WTC11 (cell line): ENCODE results near the gene TEX101. TPM values are rescaled to one million over a fixed set of nuclear protein-coding genes. Genes with fewer than 3 reads are reported as not detected.
"Not testable (repeated sequence)": the region's sequence is repeated elsewhere in the genome, so short reads cannot be mapped to it uniquely, and the experiment has no call there.

Experiments used
- ATAC-seq: fragments of 200-7000 bp; cut with Tn5 transposase; 2 replicates; pipeline ENCODE4 v1.10.0; 2021; ENCODE audit warnings: mild to moderate bottlenecking, moderate library complexity
- CTCF ChIA-PET: fragments of 300-600 bp; sonication (Branson Sonifier 250); formaldehyde crosslinking; loops from one replicate; lab custom pipeline; 2021; ENCODE audit warnings: antibody characterized with exemption; lab: Charles Lee
- POLR2A ChIA-PET: fragments of 350-600 bp; sonication (Branson Sonifier 250); formaldehyde crosslinking; loops from one replicate; lab custom pipeline; 2021; ENCODE audit warnings: antibody characterized with exemption; lab: Charles Lee
- DNase-seq: peaks from one replicate; pipeline ENCODE4 v3.0.0; 2021; ENCODE audit warnings: low spot score
- H3K27ac Mint-ChIP-seq: 2 replicates; pipeline ENCODE4 v1.8.0; 2021; ENCODE audit warnings: mixed read lengths
- H3K27me3 Mint-ChIP-seq: 2 replicates; pipeline ENCODE4 v1.8.0; 2021; ENCODE audit warnings: low read depth, mild to moderate bottlenecking, moderate library complexity, mixed read lengths
- H3K36me3 Mint-ChIP-seq: 2 replicates; pipeline ENCODE4 v1.8.0; 2021; ENCODE audit warnings: mixed read lengths
- H3K4me1 Mint-ChIP-seq: 2 replicates; pipeline ENCODE4 v1.8.0; 2022; ENCODE audit warnings: mixed read lengths
- H3K4me3 Mint-ChIP-seq: 2 replicates; pipeline ENCODE4 v1.8.0; 2021; ENCODE audit warnings: mild to moderate bottlenecking, moderate library complexity, mixed read lengths
- H3K9me3 Mint-ChIP-seq: 2 replicates; pipeline ENCODE4 v1.8.0; 2021; ENCODE audit warnings: mixed read lengths
- ATF1 ChIP-seq: sonication (generic); formaldehyde crosslinking; IDR thresholded peaks from 2 replicates; pipeline ENCODE4 v1.8.1; 2023; ENCODE audit warnings: mild to moderate bottlenecking, moderate library complexity, missing genetic modification reagents
- FOXJ3 ChIP-seq: sonication (generic); formaldehyde crosslinking; IDR thresholded peaks from 2 replicates; pipeline ENCODE4 v1.9.0; 2021; ENCODE audit warnings: missing genetic modification reagents, mild to moderate bottlenecking, borderline replicate concordance
- GRHL2 ChIP-seq: fragments of 250-450 bp; sonication (Bioruptor Pico); IDR thresholded peaks from 2 replicates; pipeline ENCODE4 v1.8.0; 2022; ENCODE audit warnings: mild to moderate bottlenecking, moderate library complexity; ENCODE audit not compliant: insufficient replicate concordance, severe bottlenecking
- HMGA2 ChIP-seq: fragments of 250-450 bp; sonication (Bioruptor Pico); IDR thresholded peaks from 2 replicates; pipeline ENCODE4 v1.4.0; 2021; ENCODE audit warnings: mild to moderate bottlenecking, moderate library complexity
- KAT7 ChIP-seq: sonication (generic); formaldehyde crosslinking; IDR thresholded peaks from 2 replicates; pipeline ENCODE4 v1.8.1; 2023; ENCODE audit warnings: missing genetic modification reagents, mild to moderate bottlenecking, borderline replicate concordance
- MYBL2 ChIP-seq: sonication (generic); formaldehyde crosslinking; IDR thresholded peaks from 2 replicates; pipeline ENCODE4 v1.8.1; 2023; ENCODE audit warnings: mild to moderate bottlenecking, moderate library complexity, missing genetic modification reagents
- TCF7 ChIP-seq: sonication (generic); formaldehyde crosslinking; IDR thresholded peaks from 2 replicates; pipeline ENCODE4 v1.8.0; 2022; ENCODE audit warnings: mild to moderate bottlenecking, low read depth, missing genetic modification reagents, moderate library complexity
- ZBTB21 ChIP-seq: sonication (generic); formaldehyde crosslinking; IDR thresholded peaks from 2 replicates; pipeline ENCODE4 v1.8.1; 2023; ENCODE audit warnings: mild to moderate bottlenecking, missing genetic modification reagents, borderline replicate concordance
- ZNF121 ChIP-seq: sonication (generic); formaldehyde crosslinking; IDR thresholded peaks from 2 replicates; pipeline ENCODE4 v1.8.0; 2023; ENCODE audit warnings: missing genetic modification reagents
- ZNF138 ChIP-seq: sonication (generic); formaldehyde crosslinking; conservative IDR thresholded peaks from 2 replicates; pipeline ENCODE4 v1.8.1; 2022; ENCODE audit warnings: mild to moderate bottlenecking, moderate library complexity, missing genetic modification reagents
- ZNF232 ChIP-seq: sonication (generic); formaldehyde crosslinking; IDR thresholded peaks from 2 replicates; pipeline ENCODE4 v1.8.0; 2022; ENCODE audit warnings: mild to moderate bottlenecking, missing genetic modification reagents
- ZNF396 ChIP-seq: fragments of 250-450 bp; sonication (Bioruptor Pico); IDR thresholded peaks from 2 replicates; pipeline ENCODE4 v1.8.0; 2021; ENCODE audit warnings: mild to moderate bottlenecking, moderate library complexity, borderline replicate concordance
- total RNA-seq: library from RNA; stranded (reverse); gene quantifications from 3 replicates; pipeline ENCODE4 v1.2.3, GENCODE V29; 2021
- TF ChIP-seq, protein P1 (sequence below): sonication (generic); formaldehyde crosslinking; IDR thresholded peaks from 2 replicates; pipeline ENCODE4 v1.8.0; 2023; ENCODE audit warnings: mild to moderate bottlenecking, missing genetic modification reagents
- TF ChIP-seq, protein P2 (sequence below): sonication (generic); formaldehyde crosslinking; IDR thresholded peaks from 2 replicates; pipeline ENCODE4 v1.8.1; 2022; ENCODE audit warnings: low read depth, missing genetic modification reagents, borderline replicate concordance
- TF ChIP-seq, protein P3 (sequence below): fragments of 250-450 bp; sonication (Bioruptor Pico); IDR thresholded peaks from 2 replicates; pipeline ENCODE4 v1.9.0; 2021; ENCODE audit warnings: mild to moderate bottlenecking

TEX101 gene
- total RNA-seq, 1 experiment from 2014 or later: not detected

DNA sequence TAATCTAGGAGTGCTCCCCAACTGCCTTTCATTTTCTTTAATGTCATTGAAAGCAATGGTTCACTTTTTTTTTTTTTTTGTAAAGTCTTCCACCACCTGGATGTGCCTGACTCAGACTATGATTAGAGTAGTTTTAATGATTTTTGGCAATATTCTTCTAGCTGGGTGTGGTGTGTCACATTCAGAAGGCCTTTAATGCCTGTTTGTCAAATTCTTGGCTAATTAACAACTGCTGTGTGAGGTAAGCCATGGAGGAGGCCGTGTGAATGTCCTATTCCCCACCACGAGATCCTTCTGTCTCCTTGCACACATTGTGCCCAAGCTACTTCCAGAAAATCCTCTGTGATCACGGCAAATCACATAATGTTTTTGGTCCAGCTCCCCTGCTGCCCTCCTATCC lies 30.9 kb upstream of the TEX101 start:
- H3K27me3 Mint-ChIP-seq, H3K4me3 Mint-ChIP-seq, ATAC-seq, H3K27ac Mint-ChIP-seq, POLR2A ChIA-PET, DNase-seq, CTCF ChIA-PET: not testable (repeated sequence)
- Mint-ChIP-seq H3K36me3 (peaks cover 22% of the 10 kb centered on the region), H3K4me1 (peaks cover 29% of the 10 kb centered on the region), H3K9me3 (peaks cover 16% of the 10 kb centered on the region)

DNA sequence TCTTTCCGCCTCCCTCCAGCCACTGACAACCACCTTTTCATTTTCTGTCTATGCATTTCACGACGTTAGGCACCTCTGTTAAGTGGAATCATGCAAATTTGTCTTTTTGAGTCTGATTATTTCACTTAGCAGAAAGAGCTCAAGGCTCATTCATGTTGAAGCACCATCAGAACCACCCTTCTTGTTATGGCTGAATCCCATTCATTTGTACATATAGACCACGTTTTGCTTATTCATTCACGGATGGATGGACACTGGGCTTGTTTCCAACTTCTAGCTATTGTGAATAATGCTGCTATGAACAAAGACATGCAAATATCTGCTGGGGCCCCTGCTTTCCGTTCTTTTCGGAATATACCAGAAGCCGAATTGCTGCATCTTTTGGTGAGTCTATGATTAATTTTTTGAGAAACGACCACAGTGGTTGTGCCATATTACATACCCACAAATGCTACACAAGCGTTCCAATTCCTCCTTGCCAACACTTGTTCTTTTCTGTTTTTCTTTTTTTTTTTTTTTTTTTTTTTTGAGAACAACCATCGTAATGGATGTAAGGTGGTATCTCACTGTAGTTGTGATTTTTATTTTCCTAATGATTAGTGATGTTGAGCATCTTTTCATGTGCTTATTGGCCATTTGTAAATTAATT lies 23.7 kb upstream of the TEX101 start:
- CTCF ChIA-PET, POLR2A ChIA-PET, H3K27ac Mint-ChIP-seq, H3K27me3 Mint-ChIP-seq, ATAC-seq, H3K9me3 Mint-ChIP-seq, H3K4me3 Mint-ChIP-seq, DNase-seq: not testable (repeated sequence)
- H3K4me1 Mint-ChIP-seq: peaks cover 11% of the 10 kb centered on the region
- peaks cover 13% of the 10 kb centered on the region for H3K36me3 Mint-ChIP-seq

DNA sequence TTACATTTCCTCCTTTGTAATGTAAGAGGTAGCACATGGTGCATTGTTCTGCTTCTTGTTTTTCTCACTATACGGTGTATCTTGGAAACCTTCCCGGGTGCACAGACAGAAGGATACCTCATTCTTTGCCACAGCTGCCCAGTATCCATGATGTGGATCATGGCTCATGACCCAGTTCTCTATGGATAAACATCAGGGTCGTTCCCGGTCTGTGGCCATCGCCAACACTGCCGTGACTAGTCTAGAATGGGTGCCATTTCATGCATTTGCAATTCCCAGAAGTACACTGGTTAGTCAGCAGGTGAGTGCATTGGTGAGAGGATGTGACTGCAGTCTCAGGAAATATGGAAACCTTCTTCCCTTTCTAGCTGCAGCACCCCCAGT lies 23.1 kb upstream of the TEX101 start:
- H3K9me3 Mint-ChIP-seq, H3K27me3 Mint-ChIP-seq, H3K4me3 Mint-ChIP-seq, H3K27ac Mint-ChIP-seq, DNase-seq, CTCF ChIA-PET, ATAC-seq, H3K36me3 Mint-ChIP-seq, POLR2A ChIA-PET: not testable (repeated sequence)
- H3K4me1 Mint-ChIP-seq: peaks cover 11% of the 10 kb centered on the region

DNA sequence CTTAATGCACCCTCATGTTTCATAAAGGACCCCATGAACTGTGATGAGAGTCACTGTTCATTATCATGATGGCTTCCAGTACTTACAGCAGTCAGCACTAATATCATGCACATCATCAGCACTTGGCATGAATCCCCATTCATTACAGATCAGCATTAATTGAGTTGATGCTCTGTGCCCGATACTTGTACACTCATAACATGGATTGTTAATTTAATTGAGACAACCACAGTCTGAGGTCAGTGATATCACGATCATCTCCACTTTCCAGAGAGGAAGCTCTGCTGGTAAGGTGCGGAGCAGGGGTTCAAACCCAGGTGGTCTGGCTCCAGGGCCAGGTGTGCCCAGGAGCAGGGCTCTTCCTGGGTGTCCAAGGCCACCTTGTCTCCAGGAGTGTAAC lies 21.2 kb upstream of the TEX101 start:
- CTCF ChIA-PET, H3K4me3 Mint-ChIP-seq, H3K27me3 Mint-ChIP-seq, H3K4me1 Mint-ChIP-seq, H3K9me3 Mint-ChIP-seq, ATAC-seq, DNase-seq, H3K36me3 Mint-ChIP-seq, POLR2A ChIA-PET, H3K27ac Mint-ChIP-seq: not testable (repeated sequence)

DNA sequence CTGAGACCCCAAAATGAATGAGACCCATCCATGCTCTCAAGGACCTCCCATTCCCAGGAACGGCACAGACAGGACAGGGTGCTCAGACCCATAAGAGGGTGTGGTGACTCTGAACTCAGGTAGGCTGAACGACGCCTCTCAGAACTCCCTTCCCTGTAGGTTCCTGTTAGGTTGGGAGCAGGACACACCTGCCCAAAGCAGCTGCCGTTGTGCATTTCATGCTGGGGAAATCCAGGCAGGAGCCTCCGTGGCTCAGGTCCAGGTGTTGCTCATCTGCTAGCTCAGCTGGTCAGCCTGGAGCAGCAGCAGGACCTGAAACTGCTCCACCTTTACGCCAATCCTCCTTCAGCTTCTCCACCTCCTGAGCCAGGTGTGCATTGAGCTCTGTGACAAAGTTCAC lies 19.1 kb upstream of the TEX101 start:
- ChIA-PET POLR2A (no interaction called here), CTCF (interaction anchor here (1.4 kb wide), 1 partner anchor 30 kb away, joined by 4 read pairs; no protein-coding TSS in a partner anchor)
- no peaks in the 10 kb centered on the region for H3K4me1 Mint-ChIP-seq
- peaks cover 3% of the 10 kb centered on the region; the same call in 1 of the 2 replicates for H3K9me3 Mint-ChIP-seq
- H3K27me3 Mint-ChIP-seq: no peaks in the 10 kb centered on the region
- TF ChIP-seq MYBL2 (CRISPR knock-in tag): no peak
- no peak for TF ChIP-seq ATF1 (CRISPR knock-in tag)
- TF ChIP-seq GRHL2 (CRISPR knock-in tag): no peak
- TF ChIP-seq, protein P1, sequence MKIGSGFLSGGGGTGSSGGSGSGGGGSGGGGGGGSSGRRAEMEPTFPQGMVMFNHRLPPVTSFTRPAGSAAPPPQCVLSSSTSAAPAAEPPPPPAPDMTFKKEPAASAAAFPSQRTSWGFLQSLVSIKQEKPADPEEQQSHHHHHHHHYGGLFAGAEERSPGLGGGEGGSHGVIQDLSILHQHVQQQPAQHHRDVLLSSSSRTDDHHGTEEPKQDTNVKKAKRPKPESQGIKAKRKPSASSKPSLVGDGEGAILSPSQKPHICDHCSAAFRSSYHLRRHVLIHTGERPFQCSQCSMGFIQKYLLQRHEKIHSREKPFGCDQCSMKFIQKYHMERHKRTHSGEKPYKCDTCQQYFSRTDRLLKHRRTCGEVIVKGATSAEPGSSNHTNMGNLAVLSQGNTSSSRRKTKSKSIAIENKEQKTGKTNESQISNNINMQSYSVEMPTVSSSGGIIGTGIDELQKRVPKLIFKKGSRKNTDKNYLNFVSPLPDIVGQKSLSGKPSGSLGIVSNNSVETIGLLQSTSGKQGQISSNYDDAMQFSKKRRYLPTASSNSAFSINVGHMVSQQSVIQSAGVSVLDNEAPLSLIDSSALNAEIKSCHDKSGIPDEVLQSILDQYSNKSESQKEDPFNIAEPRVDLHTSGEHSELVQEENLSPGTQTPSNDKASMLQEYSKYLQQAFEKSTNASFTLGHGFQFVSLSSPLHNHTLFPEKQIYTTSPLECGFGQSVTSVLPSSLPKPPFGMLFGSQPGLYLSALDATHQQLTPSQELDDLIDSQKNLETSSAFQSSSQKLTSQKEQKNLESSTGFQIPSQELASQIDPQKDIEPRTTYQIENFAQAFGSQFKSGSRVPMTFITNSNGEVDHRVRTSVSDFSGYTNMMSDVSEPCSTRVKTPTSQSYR (CRISPR knock-in tag): no peak
- TF ChIP-seq, protein P2, sequence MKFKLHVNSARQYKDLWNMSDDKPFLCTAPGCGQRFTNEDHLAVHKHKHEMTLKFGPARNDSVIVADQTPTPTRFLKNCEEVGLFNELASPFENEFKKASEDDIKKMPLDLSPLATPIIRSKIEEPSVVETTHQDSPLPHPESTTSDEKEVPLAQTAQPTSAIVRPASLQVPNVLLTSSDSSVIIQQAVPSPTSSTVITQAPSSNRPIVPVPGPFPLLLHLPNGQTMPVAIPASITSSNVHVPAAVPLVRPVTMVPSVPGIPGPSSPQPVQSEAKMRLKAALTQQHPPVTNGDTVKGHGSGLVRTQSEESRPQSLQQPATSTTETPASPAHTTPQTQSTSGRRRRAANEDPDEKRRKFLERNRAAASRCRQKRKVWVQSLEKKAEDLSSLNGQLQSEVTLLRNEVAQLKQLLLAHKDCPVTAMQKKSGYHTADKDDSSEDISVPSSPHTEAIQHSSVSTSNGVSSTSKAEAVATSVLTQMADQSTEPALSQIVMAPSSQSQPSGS (CRISPR knock-in tag): no peak
- TF ChIP-seq, protein P3, sequence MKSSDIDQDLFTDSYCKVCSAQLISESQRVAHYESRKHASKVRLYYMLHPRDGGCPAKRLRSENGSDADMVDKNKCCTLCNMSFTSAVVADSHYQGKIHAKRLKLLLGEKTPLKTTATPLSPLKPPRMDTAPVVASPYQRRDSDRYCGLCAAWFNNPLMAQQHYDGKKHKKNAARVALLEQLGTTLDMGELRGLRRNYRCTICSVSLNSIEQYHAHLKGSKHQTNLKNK (CRISPR knock-in tag): no peak
- no peak for TF ChIP-seq KAT7 (CRISPR knock-in tag)
- no peak for TF ChIP-seq HMGA2 (CRISPR knock-in tag)
- no peak for TF ChIP-seq ZNF121 (CRISPR knock-in tag)
- no peak for TF ChIP-seq ZNF138 (CRISPR knock-in tag)
- no peak for TF ChIP-seq ZNF232
- TF ChIP-seq ZNF396 (CRISPR knock-in tag): no peak
- no peak for TF ChIP-seq TCF7 (CRISPR knock-in tag)
- TF ChIP-seq FOXJ3 (CRISPR knock-in tag): no peak
- no peak for TF ChIP-seq ZBTB21 (CRISPR knock-in tag)
- no peak for ATAC-seq
- no peak for DNase-seq
- no peak overlapping the region for H3K4me3 Mint-ChIP-seq
- no peak overlapping the region for H3K27ac Mint-ChIP-seq
- H3K36me3 Mint-ChIP-seq: no peaks in the 10 kb centered on the region
